H1 (cell line): Measurements from ENCODE around the gene MYOM1.

Source experiments
- EGR1 ChIP-seq: IDR thresholded peaks from 2 replicates; pipeline ENCODE4 v1.6.1; 2011; ENCODE audit warnings: low read depth, low read length, borderline replicate concordance
- HDAC6 ChIP-seq: IDR thresholded peaks from one replicate; pipeline ENCODE4 v1.7.1; 2012; ENCODE audit warnings: low read depth, mild to moderate bottlenecking, inconsistent platforms, low read length, moderate library complexity
- JUND ChIP-seq: IDR thresholded peaks from 2 replicates; pipeline ENCODE4 v1.6.1; 2011; ENCODE audit warnings: mild to moderate bottlenecking, improper control_type of control experiment, low read length
- POLR2A ChIP-seq, 2 experiments: IDR thresholded peaks; 1 replicate in 1 of 2; 2 replicates in 1 of 2; pipeline ENCODE4 v1.6.1; 2011; ENCODE audit warnings: low read depth in 2 of 2, low read length in 2 of 2, mild to moderate bottlenecking in 2 of 2; ENCODE audit errors: control extremely low read depth in 1 of 2
- RBBP5 ChIP-seq: IDR thresholded peaks from 2 replicates; pipeline ENCODE4 v1.7.1; 2012; ENCODE audit warnings: low read depth, mild to moderate bottlenecking, inconsistent platforms, low read length, moderate library complexity, borderline replicate concordance
- TF ChIP-seq, protein P1 (sequence below): IDR thresholded peaks from 2 replicates; pipeline ENCODE4 v1.6.1; 2012; ENCODE audit warnings: inconsistent platforms
- TF ChIP-seq, protein P2 (sequence below), 3 experiments: IDR thresholded peaks; 1 replicate in 2 of 3; 2 replicates in 1 of 3; pipeline versions ENCODE4 v1.5.1 to v1.6.1; 2011; ENCODE audit warnings: low read length in 3 of 3, mild to moderate bottlenecking in 3 of 3, inconsistent platforms in 2 of 3, low read depth in 1 of 3, moderate library complexity in 1 of 3; ENCODE audit not compliant: insufficient read depth in 1 of 3; ENCODE audit errors: control extremely low read depth in 1 of 3

DNA sequence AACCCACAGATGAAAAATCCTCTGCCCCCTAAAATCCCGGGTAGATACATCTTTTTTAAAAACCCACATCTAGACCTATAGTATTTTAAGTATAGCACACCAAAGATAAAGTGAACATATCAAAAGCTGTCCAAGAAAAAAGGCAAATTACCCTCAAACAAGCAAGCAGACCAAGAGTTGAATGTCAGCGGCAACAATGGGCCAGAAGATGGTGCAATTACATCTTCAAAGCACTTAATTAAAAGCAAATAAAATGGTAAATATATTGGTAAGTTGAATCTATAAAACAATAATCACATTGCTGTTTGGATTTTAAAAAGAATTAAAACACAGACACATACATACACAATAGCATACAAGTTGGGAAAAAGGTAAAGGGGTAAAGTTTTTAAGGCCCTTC, 98.5 kb downstream of the MYOM1 start:
- TF ChIP-seq, protein P1, sequence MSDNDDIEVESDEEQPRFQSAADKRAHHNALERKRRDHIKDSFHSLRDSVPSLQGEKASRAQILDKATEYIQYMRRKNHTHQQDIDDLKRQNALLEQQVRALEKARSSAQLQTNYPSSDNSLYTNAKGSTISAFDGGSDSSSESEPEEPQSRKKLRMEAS, result no peak
- TF ChIP-seq EGR1 (no peak), RBBP5 (no peak), JUND (no peak), POLR2A (IDR thresholded peaks at IDR 0.05; ENCODE audit: control extremely low read depth in 1 of 2, low read depth in 2 of 2, low read length in 2 of 2) (no peak), HDAC6 (no peak)
- TF ChIP-seq, protein P2, sequence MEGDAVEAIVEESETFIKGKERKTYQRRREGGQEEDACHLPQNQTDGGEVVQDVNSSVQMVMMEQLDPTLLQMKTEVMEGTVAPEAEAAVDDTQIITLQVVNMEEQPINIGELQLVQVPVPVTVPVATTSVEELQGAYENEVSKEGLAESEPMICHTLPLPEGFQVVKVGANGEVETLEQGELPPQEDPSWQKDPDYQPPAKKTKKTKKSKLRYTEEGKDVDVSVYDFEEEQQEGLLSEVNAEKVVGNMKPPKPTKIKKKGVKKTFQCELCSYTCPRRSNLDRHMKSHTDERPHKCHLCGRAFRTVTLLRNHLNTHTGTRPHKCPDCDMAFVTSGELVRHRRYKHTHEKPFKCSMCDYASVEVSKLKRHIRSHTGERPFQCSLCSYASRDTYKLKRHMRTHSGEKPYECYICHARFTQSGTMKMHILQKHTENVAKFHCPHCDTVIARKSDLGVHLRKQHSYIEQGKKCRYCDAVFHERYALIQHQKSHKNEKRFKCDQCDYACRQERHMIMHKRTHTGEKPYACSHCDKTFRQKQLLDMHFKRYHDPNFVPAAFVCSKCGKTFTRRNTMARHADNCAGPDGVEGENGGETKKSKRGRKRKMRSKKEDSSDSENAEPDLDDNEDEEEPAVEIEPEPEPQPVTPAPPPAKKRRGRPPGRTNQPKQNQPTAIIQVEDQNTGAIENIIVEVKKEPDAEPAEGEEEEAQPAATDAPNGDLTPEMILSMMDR (IDR thresholded peaks at IDR 0.05; ENCODE audit: control extremely low read depth in 1 of 3, insufficient read depth in 1 of 3, low read depth in 1 of 3, low read length in 3 of 3), result no peak
